Upper lobe of right lung (tissue), 1 donor: Measurements from ENCODE around the gene C2orf76. TPM values are rescaled to one million over a fixed set of nuclear protein-coding genes. Genes with fewer than 3 reads are reported as not detected.
A peak's percentile ranks its signal among the peaks of the same experiment; 100 is the strongest.

Experiments
- ATAC-seq: fragments of 200-7000 bp; cut with Tn5 transposase; one replicate; pipeline ENCODE4 v1.9.1; 2020; ENCODE audit warnings: mild to moderate bottlenecking, moderate library complexity
- DNase-seq: peaks from one replicate; pipeline ENCODE4 v3.0.0-alpha.2; 2020
- H3K27ac ChIP-seq: fragments of 200-600 bp; one replicate; pipeline ENCODE4 v1.8.0; 2022
- H3K27me3 ChIP-seq: fragments of 200-600 bp; one replicate; pipeline ENCODE4 v1.8.0; 2022; ENCODE audit warnings: mild to moderate bottlenecking
- H3K36me3 ChIP-seq: fragments of 200-600 bp; one replicate; pipeline ENCODE4 v1.8.0; 2022
- H3K4me1 ChIP-seq: fragments of 200-600 bp; one replicate; pipeline ENCODE4 v1.8.0; 2022
- H3K4me3 ChIP-seq: fragments of 200-600 bp; one replicate; pipeline ENCODE4 v1.8.0; 2022; ENCODE audit warnings: mild to moderate bottlenecking
- H3K9me3 ChIP-seq: fragments of 200-600 bp; one replicate; pipeline ENCODE4 v1.8.0; 2022
- CTCF ChIP-seq: fragments of 200-600 bp; IDR thresholded peaks from one replicate; pipeline ENCODE4 v1.8.0; 2022; ENCODE audit warnings: antibody characterized with exemption
- intact Hi-C: fragments of 100-400 bp; cut with DNase I; formaldehyde crosslinking; loops from one replicate; pipeline ENCODE4 v1.11.0; 2022
- total RNA-seq: library from RNA; stranded (reverse); fragmentation: NEBNext Ultra II Directional; extraction: Animal tissue kit (Norgen Biotek cat#: 25700); gene quantifications from one replicate; pipeline ENCODE4 v1.2.1, GENCODE V29; 2021
- donor health status: DM: no; HTN: yes; CAD: no; lungs with severe emphysema.

C2orf76 gene
- total RNA-seq, 1 donor from 2014 or later: 11.8 TPM

- H3K27me3 ChIP-seq: no peaks in the 10 kb centered on the region
These were observed 75.6 kb downstream of the C2orf76 start for GRCh38 chr2:119290859-119291587.

GRCh38 chr2:119289642-119290041 is 77.0 kb downstream of the C2orf76 start:
- Histone ChIP-seq H3K4me1 (peaks cover 6% of the 10 kb centered on the region), H3K27ac (peak overlapping the region; percentile 65), H3K27me3 (no peaks in the 10 kb centered on the region), H3K4me3 (no peak overlapping the region), H3K36me3 (no peaks in the 10 kb centered on the region), H3K9me3 (no peaks in the 10 kb centered on the region)
- no peak for TF ChIP-seq CTCF
- intact Hi-C loops: no loop called here
- DNase-seq (no peak), ATAC-seq (peak; percentile 46)

More at GRCh38 chr2:119290859-119291587, 75.6 kb downstream of the C2orf76 start:
- DNase-seq: peak; percentile 87
- Histone ChIP-seq H3K27ac (no peak overlapping the region), H3K4me1 (peaks cover 6% of the 10 kb centered on the region), H3K9me3 (no peaks in the 10 kb centered on the region), H3K4me3 (no peak overlapping the region), H3K36me3 (no peaks in the 10 kb centered on the region)
- TF ChIP-seq CTCF: peak; percentile 79
- ATAC-seq: peak; percentile 92
- intact Hi-C loops: no loop called here

- no peaks in the 10 kb centered on the region for H3K36me3 ChIP-seq
- no peak for TF ChIP-seq CTCF
- DNase-seq (no peak), ATAC-seq (no peak)
- intact Hi-C loops: no loop called here
- no peak overlapping the region for H3K4me3 ChIP-seq
- H3K27me3 ChIP-seq: no peaks in the 10 kb centered on the region
- H3K9me3 ChIP-seq: no peaks in the 10 kb centered on the region
- no peak overlapping the region for H3K27ac ChIP-seq
- H3K4me1 ChIP-seq: peaks cover 6% of the 10 kb centered on the region
These were observed 77.5 kb downstream of the C2orf76 start for GRCh38 chr2:119289093-119289492.

GRCh38 chr2:119288576-119288975 is 78.1 kb downstream of the C2orf76 start:
- Histone ChIP-seq H3K9me3 (no peaks in the 10 kb centered on the region), H3K27me3 (no peaks in the 10 kb centered on the region), H3K36me3 (no peaks in the 10 kb centered on the region), H3K4me3 (no peak overlapping the region), H3K4me1 (peaks cover 6% of the 10 kb centered on the region), H3K27ac (no peak overlapping the region)
- intact Hi-C loops: no loop called here
- TF ChIP-seq CTCF: no peak
- ATAC-seq (no peak), DNase-seq (no peak)

GRCh38 chr2:119286661-119287060 is 80.0 kb downstream of the C2orf76 start:
- no peak overlapping the region for H3K4me3 ChIP-seq
- no peak overlapping the region for H3K27ac ChIP-seq
- TF ChIP-seq CTCF: no peak
- H3K27me3 ChIP-seq: no peaks in the 10 kb centered on the region
- intact Hi-C loops: no loop called here
- no peaks in the 10 kb centered on the region for H3K9me3 ChIP-seq
- ATAC-seq (no peak), DNase-seq (no peak)
- H3K4me1 ChIP-seq: peaks cover 11% of the 10 kb centered on the region
- no peaks in the 10 kb centered on the region for H3K36me3 ChIP-seq
